ENCODE results near the gene DHRS1.

DHRS1 gene

DNA sequence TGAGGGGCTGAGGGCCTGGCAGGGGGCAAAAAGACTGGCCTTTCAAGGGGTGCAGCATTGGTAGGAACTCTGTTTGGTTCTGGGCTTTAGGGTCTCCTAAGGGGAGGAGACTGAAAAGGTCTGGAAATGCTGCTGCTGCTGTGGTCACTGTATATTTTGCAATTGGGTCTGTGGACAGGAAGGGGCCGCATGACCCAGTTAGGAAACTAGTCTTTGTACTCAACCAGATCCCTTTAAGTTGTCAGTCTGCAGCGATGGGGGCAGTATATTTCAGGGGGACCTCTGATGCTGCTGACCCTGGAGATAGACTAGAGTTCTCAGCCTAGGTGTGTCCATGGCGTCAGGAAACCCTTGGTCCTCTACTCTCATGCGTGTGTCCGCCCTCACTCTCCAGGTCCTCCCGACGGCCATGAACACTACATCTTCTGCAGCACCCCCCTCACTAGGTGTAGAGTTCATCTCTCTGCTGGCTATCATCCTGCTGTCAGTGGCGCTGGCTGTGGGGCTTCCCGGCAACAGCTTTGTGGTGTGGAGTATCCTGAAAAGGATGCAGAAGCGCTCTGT, 15.7 kb upstream of the DHRS1 start:
- Histone ChIP-seq H3K4me1 (ENCODE audit: control insufficient read depth, insufficient read depth, low read length) (peaks cover 21% of the 10 kb centered on the region), H3K27me3 (ENCODE audit: control insufficient read depth in 1 of 2, insufficient read depth in 2 of 2, low read length in 2 of 2) (peaks cover 36 to 38% of the 10 kb centered on the region in 2 donors), H3K36me3 (ENCODE audit: control insufficient read depth in 2 of 2, insufficient read depth in 2 of 2, low read length in 2 of 2) (no peaks in the 10 kb centered on the region), H3K27ac (ENCODE audit: low read length) (no peak overlapping the region), H3K4me3 (ENCODE audit: low read length in 2 of 2) (no peak overlapping the region), H3K9ac (ENCODE audit: low read length in 2 of 2) (no peak overlapping the region), H3K9me3 (ENCODE audit: control insufficient read depth in 2 of 2, low read length in 2 of 2) (no peaks in the 10 kb centered on the region)

DNA sequence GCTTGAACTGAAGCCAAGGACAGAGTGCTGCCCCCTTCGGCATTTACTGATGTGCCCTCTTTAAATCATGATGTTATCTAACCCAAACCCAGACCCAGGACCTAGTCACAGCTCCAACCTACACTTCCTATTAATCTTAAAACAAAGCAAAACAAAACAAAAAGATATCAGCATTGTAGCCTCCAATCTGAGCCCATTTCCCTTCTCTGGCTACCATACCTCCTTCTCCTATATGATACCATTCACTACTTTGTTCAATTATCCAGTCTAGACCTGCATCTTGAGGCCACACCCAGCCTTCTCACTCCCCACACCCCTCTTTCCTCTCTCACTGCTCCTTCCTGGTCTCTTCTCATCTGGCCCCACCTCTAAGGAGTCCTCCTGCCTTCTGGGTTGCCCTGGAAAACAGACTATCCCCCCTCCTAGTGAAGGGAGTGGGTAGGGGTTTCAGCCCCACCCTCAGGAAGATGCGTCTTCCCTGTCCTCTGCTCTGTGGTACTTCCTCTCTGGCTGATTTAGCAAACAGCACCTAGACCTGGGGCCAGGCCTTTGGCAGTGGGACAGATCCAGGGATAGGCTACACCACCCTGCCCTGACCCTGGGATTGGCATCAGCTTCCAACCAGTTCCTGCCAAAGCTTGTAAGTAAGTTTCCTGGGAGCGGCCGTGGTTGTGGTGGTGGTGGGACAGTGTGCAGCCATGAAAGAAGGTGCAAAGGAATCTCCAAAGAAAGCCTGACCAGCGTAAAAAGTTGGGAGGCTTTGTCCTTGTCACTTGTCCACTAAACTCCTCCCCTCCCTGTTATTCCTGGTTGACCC, 15.0 kb upstream of the DHRS1 start:
- peaks cover 28% of the 10 kb centered on the region for H3K4me1 ChIP-seq (ENCODE audit: control insufficient read depth, insufficient read depth, low read length)
- peaks cover 33 to 37% of the 10 kb centered on the region in 2 donors for H3K27me3 ChIP-seq (ENCODE audit: control insufficient read depth in 1 of 2, insufficient read depth in 2 of 2, low read length in 2 of 2)
- no peak overlapping the region for H3K4me3 ChIP-seq (ENCODE audit: low read length in 2 of 2)
- H3K36me3 ChIP-seq (ENCODE audit: control insufficient read depth in 2 of 2, insufficient read depth in 2 of 2, low read length in 2 of 2) = no peaks in the 10 kb centered on the region
- no peak overlapping the region for H3K9ac ChIP-seq (ENCODE audit: low read length in 2 of 2)
- no peak overlapping the region for H3K27ac ChIP-seq (ENCODE audit: low read length)
- no peaks in the 10 kb centered on the region for H3K9me3 ChIP-seq (ENCODE audit: control insufficient read depth in 2 of 2, low read length in 2 of 2)

DNA sequence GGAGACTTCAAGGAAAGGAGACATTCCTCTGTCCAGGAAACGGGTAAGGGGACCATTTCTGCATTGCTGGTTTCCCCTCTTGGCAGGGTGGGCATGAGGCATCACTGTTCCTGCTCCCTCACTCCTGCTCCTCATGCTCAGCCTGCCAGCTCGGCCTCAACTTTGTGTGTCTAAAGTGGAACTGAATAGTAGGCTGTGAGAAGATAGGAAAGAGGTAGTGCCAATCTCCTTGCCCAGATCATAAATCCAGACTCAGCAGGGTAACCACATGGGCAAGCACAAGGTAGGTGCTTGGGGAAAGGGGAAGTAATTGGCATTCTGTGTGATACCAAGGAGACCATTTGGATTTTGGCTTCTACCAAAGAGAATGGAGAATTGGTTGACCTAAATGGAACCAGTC, 14.3 kb upstream of the DHRS1 start:
- no peaks in the 10 kb centered on the region for H3K9me3 ChIP-seq (ENCODE audit: control insufficient read depth in 2 of 2, low read length in 2 of 2)
- peaks cover 31% of the 10 kb centered on the region for H3K4me1 ChIP-seq (ENCODE audit: control insufficient read depth, insufficient read depth, low read length)
- no peak overlapping the region for H3K27ac ChIP-seq (ENCODE audit: low read length)
- peaks cover 26 to 31% of the 10 kb centered on the region in 2 donors for H3K27me3 ChIP-seq (ENCODE audit: control insufficient read depth in 1 of 2, insufficient read depth in 2 of 2, low read length in 2 of 2)
- H3K9ac ChIP-seq (ENCODE audit: low read length in 2 of 2) = no peak overlapping the region
- no peaks in the 10 kb centered on the region for H3K36me3 ChIP-seq (ENCODE audit: control insufficient read depth in 2 of 2, insufficient read depth in 2 of 2, low read length in 2 of 2)
- no peak overlapping the region for H3K4me3 ChIP-seq (ENCODE audit: low read length in 2 of 2)

DNA sequence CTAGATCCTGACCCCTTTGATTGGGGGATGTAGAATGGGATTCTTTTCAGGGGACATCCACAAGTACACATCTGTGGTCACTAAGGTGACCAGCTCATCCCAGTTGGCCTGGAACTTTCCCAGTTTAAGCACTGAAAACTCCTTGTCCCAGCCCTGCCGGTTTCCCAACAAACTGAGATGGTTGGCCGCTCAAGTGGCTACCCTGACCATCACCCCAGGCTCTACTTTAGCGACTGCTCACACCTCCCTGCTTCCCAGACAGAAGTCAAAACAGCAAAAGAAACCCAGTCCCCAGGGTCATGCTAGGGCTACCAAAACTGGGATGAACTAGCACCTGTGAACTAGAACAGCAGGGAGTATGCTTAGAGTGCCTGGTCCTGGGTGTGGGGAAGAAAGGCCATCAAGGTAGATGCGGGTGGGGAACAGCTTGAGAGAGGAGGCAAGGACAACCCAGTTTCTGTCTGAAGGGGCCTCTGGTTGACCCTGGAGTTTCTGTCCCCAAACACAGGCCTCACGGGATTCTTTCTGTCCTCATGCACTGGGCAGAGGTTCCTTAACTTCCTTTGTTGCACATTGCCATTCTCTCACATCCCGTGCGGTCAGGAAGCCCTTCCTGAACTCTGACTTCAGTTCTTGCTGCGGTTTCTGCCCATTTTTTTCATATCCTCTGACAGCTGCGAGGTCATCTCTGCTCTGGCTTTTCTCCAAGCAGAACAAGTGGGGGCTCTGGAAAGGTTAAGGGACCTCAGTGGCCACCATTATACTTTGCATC, 13.3 kb upstream of the DHRS1 start:
- peaks cover 34% of the 10 kb centered on the region for H3K4me1 ChIP-seq (ENCODE audit: control insufficient read depth, insufficient read depth, low read length)
- H3K36me3 ChIP-seq (ENCODE audit: control insufficient read depth in 2 of 2, insufficient read depth in 2 of 2, low read length in 2 of 2) = peaks cover 0 to 2% of the 10 kb centered on the region in 2 donors
- H3K9ac ChIP-seq (ENCODE audit: low read length in 2 of 2) = no peak overlapping the region
- no peaks in the 10 kb centered on the region for H3K9me3 ChIP-seq (ENCODE audit: control insufficient read depth in 2 of 2, low read length in 2 of 2)
- no peak overlapping the region for H3K4me3 ChIP-seq (ENCODE audit: low read length in 2 of 2)
- H3K27me3 ChIP-seq (ENCODE audit: control insufficient read depth in 1 of 2, insufficient read depth in 2 of 2, low read length in 2 of 2) = peaks cover 18 to 25% of the 10 kb centered on the region in 2 donors
- H3K27ac ChIP-seq (ENCODE audit: low read length) = peak overlapping the region; percentile 31

DNA sequence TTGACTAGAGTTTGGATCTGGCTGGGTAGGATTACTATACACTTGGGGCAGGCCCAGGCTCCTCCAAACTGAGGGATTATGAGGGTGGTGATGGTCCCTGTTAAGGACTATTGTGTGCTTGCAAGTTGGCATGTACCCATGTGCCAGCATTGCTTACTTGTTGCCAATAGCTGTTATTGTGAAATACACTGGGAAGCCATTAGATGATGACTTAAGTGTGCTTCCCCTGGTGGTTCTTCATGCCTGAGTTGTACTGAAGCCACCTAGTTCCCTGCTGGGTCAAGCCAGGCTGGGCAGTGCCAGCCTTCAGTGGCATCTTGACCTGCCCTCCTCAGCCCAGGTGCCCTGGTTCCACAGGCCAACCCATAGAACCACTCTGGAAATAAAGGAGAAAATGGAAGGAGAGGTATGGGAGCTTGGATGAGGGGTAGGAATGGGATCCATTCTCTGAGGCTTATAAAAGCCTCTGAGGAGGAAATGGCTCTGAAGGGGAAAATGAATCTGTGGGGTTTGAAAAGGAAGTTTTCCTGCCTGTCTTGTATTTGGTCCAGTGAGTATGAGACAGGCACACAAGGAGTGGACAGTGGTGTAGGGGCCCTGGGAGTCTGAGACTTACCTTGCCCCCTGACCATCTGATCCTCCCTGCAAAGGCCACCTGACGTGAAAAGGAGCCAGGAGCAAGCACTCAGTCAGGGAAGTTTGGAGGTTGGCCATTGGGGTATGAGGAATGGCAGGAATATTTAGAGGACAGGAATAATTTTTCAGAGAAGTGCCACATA, 12.4 kb upstream of the DHRS1 start:
- Histone ChIP-seq H3K9ac (ENCODE audit: low read length in 2 of 2) (no peak overlapping the region), H3K4me3 (ENCODE audit: low read length in 2 of 2) (peak overlapping the region in 1 of 2 donors; percentile 79), H3K27ac (ENCODE audit: low read length) (peak overlapping the region; percentile 58), H3K27me3 (ENCODE audit: control insufficient read depth in 1 of 2, insufficient read depth in 2 of 2, low read length in 2 of 2) (peaks cover 10 to 18% of the 10 kb centered on the region in 2 donors), H3K36me3 (ENCODE audit: control insufficient read depth in 2 of 2, insufficient read depth in 2 of 2, low read length in 2 of 2) (peaks cover 0 to 4% of the 10 kb centered on the region in 2 donors), H3K4me1 (ENCODE audit: control insufficient read depth, insufficient read depth, low read length) (peaks cover 34% of the 10 kb centered on the region), H3K9me3 (ENCODE audit: control insufficient read depth in 2 of 2, low read length in 2 of 2) (no peaks in the 10 kb centered on the region)

DNA sequence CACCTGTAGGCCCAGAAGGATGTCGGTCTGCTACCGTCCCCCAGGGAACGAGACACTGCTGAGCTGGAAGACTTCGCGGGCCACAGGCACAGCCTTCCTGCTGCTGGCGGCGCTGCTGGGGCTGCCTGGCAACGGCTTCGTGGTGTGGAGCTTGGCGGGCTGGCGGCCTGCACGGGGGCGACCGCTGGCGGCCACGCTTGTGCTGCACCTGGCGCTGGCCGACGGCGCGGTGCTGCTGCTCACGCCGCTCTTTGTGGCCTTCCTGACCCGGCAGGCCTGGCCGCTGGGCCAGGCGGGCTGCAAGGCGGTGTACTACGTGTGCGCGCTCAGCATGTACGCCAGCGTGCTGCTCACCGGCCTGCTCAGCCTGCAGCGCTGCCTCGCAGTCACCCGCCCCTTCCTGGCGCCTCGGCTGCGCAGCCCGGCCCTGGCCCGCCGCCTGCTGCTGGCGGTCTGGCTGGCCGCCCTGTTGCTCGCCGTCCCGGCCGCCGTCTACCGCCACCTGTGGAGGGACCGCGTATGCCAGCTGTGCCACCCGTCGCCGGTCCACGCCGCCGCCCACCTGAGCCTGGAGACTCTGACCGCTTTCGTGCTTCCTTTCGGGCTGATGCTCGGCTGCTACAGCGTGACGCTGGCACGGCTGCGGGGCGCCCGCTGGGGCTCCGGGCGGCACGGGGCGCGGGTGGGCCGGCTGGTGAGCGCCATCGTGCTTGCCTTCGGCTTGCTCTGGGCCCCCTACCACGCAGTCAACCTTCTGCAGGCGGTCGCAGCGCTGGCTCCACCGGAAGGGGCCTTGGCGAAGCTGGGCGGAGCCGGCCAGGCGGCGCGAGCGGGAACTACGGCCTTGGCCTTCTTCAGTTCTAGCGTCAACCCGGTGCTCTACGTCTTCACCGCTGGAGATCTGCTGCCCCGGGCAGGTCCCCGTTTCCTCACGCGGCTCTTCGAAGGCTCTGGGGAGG, 11.3 kb upstream of the DHRS1 start, which contains the start of gene LTB4R:
LTB4R (plus strand) TSS at position 857 of the 959 bp plus-strand sequence. CDS start 4,150 bp downstream, outside the sequence.
- H3K36me3 ChIP-seq (ENCODE audit: control insufficient read depth in 2 of 2, insufficient read depth in 2 of 2, low read length in 2 of 2) = peaks cover 9 to 15% of the 10 kb centered on the region in 2 donors
- peaks cover 4 to 7% of the 10 kb centered on the region in 2 donors for H3K27me3 ChIP-seq (ENCODE audit: control insufficient read depth in 1 of 2, insufficient read depth in 2 of 2, low read length in 2 of 2)
- H3K4me3 ChIP-seq (ENCODE audit: low read length in 2 of 2) = peak within 1 kb of the TSS; percentile 67 to 79
- no peaks in the 10 kb centered on the region for H3K9me3 ChIP-seq (ENCODE audit: control insufficient read depth in 2 of 2, low read length in 2 of 2)
- peak within 1 kb of the TSS; percentile 58 for H3K27ac ChIP-seq (ENCODE audit: low read length)
- peak within 1 kb of the TSS; percentile 61 to 71 for H3K9ac ChIP-seq (ENCODE audit: low read length in 2 of 2)
- H3K4me1 ChIP-seq (ENCODE audit: control insufficient read depth, insufficient read depth, low read length) = peaks cover 25% of the 10 kb centered on the region

DNA sequence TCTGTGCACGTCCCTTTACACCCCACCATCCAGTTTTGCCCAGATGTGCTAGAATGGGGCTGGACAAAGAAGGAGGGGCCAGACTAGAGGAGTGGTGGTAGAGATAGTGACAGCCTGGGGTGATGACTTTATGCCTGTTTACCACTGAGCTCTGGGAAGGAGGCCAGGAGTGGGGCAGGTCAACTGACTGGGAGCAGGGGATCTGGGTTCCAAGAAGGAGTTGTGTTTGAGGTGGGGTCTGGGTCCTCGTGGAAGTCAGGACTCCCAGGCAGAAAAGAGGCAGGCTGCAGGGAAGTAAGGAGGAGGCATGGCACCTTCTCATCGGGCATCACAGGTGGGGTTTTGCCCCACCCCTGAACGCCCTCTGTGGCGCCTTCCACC, 10.7 kb upstream of the DHRS1 start:
- Histone ChIP-seq H3K4me1 (ENCODE audit: control insufficient read depth, insufficient read depth, low read length) (peaks cover 25% of the 10 kb centered on the region), H3K9ac (ENCODE audit: low read length in 2 of 2) (peak overlapping the region; percentile 48 to 71), H3K9me3 (ENCODE audit: control insufficient read depth in 2 of 2, low read length in 2 of 2) (no peaks in the 10 kb centered on the region), H3K27me3 (ENCODE audit: control insufficient read depth in 1 of 2, insufficient read depth in 2 of 2, low read length in 2 of 2) (peaks cover 0 to 1% of the 10 kb centered on the region in 2 donors), H3K4me3 (ENCODE audit: low read length in 2 of 2) (peak overlapping the region; percentile 67 to 79), H3K36me3 (ENCODE audit: control insufficient read depth in 2 of 2, insufficient read depth in 2 of 2, low read length in 2 of 2) (peaks cover 15 to 22% of the 10 kb centered on the region in 2 donors), H3K27ac (ENCODE audit: low read length) (peak overlapping the region; percentile 58)

DNA sequence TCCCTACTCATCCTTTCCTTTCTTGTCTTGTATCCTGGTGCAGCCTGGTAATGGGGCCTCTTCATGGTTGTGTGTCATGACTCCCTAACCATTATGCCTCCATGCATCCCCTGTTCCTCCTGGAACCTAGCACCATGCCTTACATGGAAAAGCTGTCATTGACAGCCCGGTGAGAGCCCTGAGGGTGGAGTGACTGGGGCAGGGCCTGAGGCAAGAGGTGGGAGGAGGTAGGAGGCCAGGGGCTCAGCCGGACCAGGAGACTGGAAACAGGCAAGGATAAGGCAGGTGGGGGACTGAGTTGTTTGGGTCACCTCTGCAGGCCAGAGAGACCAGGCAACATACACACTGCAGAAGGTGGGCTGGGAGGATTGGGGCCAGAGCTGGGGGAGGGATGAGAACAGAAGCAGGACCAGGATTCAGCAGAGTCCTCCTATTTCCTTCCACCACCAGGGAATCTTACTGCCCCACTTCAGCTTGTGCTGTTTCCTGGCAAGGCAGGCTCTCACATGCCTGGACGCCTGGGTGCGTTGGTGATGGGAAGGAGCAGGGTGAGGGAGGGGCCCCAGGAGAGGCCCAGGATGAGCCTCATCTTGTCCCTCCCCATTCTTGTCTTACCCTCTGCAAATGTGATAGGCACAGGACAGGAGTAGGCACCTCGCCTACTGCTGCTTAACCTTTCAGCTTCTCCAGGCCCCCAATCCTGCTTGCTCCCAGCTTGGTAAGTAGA, 10.1 kb upstream of the DHRS1 start, which contains the start of gene LTB4R2:
LTB4R2 (plus strand) TSS at position 603 of the 727 bp plus-strand sequence. CDS start 525 bp downstream, outside the sequence.
- Histone ChIP-seq H3K4me1 (ENCODE audit: control insufficient read depth, insufficient read depth, low read length) (peaks cover 23% of the 10 kb centered on the region), H3K27ac (ENCODE audit: low read length) (peak within 1 kb of the TSS; percentile 58), H3K36me3 (ENCODE audit: control insufficient read depth in 2 of 2, insufficient read depth in 2 of 2, low read length in 2 of 2) (peaks cover 21 to 27% of the 10 kb centered on the region in 2 donors), H3K9me3 (ENCODE audit: control insufficient read depth in 2 of 2, low read length in 2 of 2) (no peaks in the 10 kb centered on the region), H3K4me3 (ENCODE audit: low read length in 2 of 2) (peak within 1 kb of the TSS; percentile 67 to 79), H3K9ac (ENCODE audit: low read length in 2 of 2) (peak within 1 kb of the TSS; percentile 61 to 71), H3K27me3 (ENCODE audit: control insufficient read depth in 1 of 2, insufficient read depth in 2 of 2, low read length in 2 of 2) (no peaks in the 10 kb centered on the region)
